ENCODE measurements around the gene MSANTD2.

DNA sequence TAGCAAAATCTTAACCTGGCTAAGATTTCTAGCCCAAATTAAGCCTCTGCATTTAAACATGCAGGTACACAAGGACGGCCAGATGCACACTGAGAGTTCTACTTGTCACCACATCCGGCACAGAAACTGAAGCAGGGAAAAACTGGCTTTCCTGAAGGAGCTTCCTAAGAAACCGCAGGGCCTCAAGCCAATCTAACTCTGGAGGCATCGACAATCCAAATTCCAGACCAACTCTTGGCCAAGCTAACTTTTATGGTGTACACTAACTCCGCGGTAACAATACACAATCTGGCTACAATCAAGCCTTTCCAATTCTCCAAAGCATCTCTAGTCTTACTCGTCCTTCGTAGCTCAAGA, 1.2 kb downstream of the MSANTD2 start:
- no peak for TF ChIP-seq EZH2 (IDR thresholded peaks at IDR 0.05; ENCODE audit: borderline replicate concordance, low read length)
- TF ChIP-seq, protein P1, sequence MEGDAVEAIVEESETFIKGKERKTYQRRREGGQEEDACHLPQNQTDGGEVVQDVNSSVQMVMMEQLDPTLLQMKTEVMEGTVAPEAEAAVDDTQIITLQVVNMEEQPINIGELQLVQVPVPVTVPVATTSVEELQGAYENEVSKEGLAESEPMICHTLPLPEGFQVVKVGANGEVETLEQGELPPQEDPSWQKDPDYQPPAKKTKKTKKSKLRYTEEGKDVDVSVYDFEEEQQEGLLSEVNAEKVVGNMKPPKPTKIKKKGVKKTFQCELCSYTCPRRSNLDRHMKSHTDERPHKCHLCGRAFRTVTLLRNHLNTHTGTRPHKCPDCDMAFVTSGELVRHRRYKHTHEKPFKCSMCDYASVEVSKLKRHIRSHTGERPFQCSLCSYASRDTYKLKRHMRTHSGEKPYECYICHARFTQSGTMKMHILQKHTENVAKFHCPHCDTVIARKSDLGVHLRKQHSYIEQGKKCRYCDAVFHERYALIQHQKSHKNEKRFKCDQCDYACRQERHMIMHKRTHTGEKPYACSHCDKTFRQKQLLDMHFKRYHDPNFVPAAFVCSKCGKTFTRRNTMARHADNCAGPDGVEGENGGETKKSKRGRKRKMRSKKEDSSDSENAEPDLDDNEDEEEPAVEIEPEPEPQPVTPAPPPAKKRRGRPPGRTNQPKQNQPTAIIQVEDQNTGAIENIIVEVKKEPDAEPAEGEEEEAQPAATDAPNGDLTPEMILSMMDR (IDR thresholded peaks at IDR 0.05; ENCODE audit: low read length), result no peak

Data from OCI-LY1 (cell line).